Caco-2 (cell line): ENCODE data around the gene PROZ. TPM values are rescaled to one million over a fixed set of nuclear protein-coding genes. Genes with fewer than 3 reads are reported as not detected.
"Not testable (repeated sequence)": the region's sequence is repeated elsewhere in the genome, so short reads cannot be mapped to it uniquely, and the experiment has no call there.

Experiments used
- BruUV-seq: library from RNA; stranded (reverse); fragments of 400-500 nt; replicated peaks from 2 replicates; lab custom pipeline; 2021; lab: Mats Ljungman, UMichigan
- CTCF ChIA-PET: fragments of 300-600 bp; sonication (Branson Sonifier 250); formaldehyde crosslinking; loops from one replicate; lab custom pipeline; 2022; ENCODE audit warnings: antibody characterized with exemption; lab: Charles Lee
- POLR2A ChIA-PET: fragments of 300-600 bp; sonication (Branson Sonifier 250); formaldehyde crosslinking; loops from one replicate; lab custom pipeline; 2022; ENCODE audit warnings: antibody characterized with exemption; lab: Charles Lee
- DNase-seq, 2 experiments: peaks; one replicate each; pipeline versions ENCODE4 v3.0.0 to v3.0.0-alpha.2; 2020 to 2022
- H3K27me3 ChIP-seq: replicated peaks from 2 replicates; pipeline ENCODE4 v1.6.0; 2011; ENCODE audit warnings: low read length; ENCODE audit not compliant: control insufficient read depth, insufficient read depth
- H3K36me3 ChIP-seq: 2 replicates; pipeline ENCODE4 v1.5.1; 2011; ENCODE audit warnings: low read length; ENCODE audit not compliant: control insufficient read depth, insufficient read depth
- H3K4me1 ChIP-seq: fragments of 250-450 bp; sonication (Bioruptor Pico); 2 replicates; pipeline ENCODE4 v1.5.1; 2020; ENCODE audit warnings: mild to moderate bottlenecking
- H3K4me3 ChIP-seq: 2 replicates; pipeline ENCODE4 v1.5.1; 2011; ENCODE audit warnings: low read depth, mild to moderate bottlenecking, control low read depth, low read length
- H3K9me3 ChIP-seq: fragments of 250-450 bp; sonication (Bioruptor Pico); 2 replicates; pipeline ENCODE4 v1.5.1; 2020; ENCODE audit warnings: mild to moderate bottlenecking, moderate library complexity
- H3K27ac Mint-ChIP-seq: one replicate; pipeline ENCODE4 v1.8.0; 2022; ENCODE audit warnings: mixed read lengths; ENCODE audit not compliant: unreplicated experiment
- H3K27me3 Mint-ChIP-seq: one replicate; pipeline ENCODE4 v1.8.0; 2022; ENCODE audit warnings: mixed read lengths; ENCODE audit not compliant: insufficient read depth, unreplicated experiment
- H3K36me3 Mint-ChIP-seq: one replicate; pipeline ENCODE4 v1.8.0; 2022; ENCODE audit warnings: mild to moderate bottlenecking, mixed read lengths; ENCODE audit not compliant: insufficient read depth, unreplicated experiment
- H3K4me1 Mint-ChIP-seq: one replicate; pipeline ENCODE4 v1.8.0; 2022; ENCODE audit warnings: low read depth, mixed read lengths; ENCODE audit not compliant: unreplicated experiment
- H3K4me3 Mint-ChIP-seq: one replicate; pipeline ENCODE4 v1.8.0; 2022; ENCODE audit warnings: mild to moderate bottlenecking, moderate library complexity, mixed read lengths; ENCODE audit not compliant: unreplicated experiment
- H3K9me3 Mint-ChIP-seq: one replicate; pipeline ENCODE4 v1.8.0; 2022; ENCODE audit warnings: mixed read lengths; ENCODE audit not compliant: unreplicated experiment
- intact Hi-C: fragments of 100-400 bp; cut with micrococcal nuclease; formaldehyde crosslinking; loops from one replicate; pipeline ENCODE4 v1.10.0; 2022; ENCODE audit not compliant: unreplicated experiment
- total RNA-seq: library from RNA; stranded (reverse); gene quantifications from 2 replicates; pipeline ENCODE4 v1.2.3, GENCODE V29; 2022
- TF ChIP-seq, protein P1 (sequence below), 2 experiments: fragments of 200-600 bp in 1 of 2; IDR thresholded peaks; 1 replicate in 1 of 2; 2 replicates in 1 of 2; pipeline versions ENCODE4 v1.5.1 to v1.8.0; 2011 to 2022; ENCODE audit warnings: antibody characterized with exemption in 1 of 2, control low read depth in 1 of 2, inconsistent platforms in 1 of 2, low read depth in 1 of 2, low read length in 1 of 2, mild to moderate bottlenecking in 1 of 2, moderate library complexity in 1 of 2; ENCODE audit not compliant: insufficient read depth in 1 of 2, severe bottlenecking in 1 of 2, unreplicated experiment in 1 of 2

Gene PROZ
- total RNA-seq, 1 experiment from 2014 or later: not detected

GRCh38 chr13:113159701-113160100, 1.3 kb downstream of the PROZ start:
- no peak overlapping the region for H3K4me3 Mint-ChIP-seq
- no peak for DNase-seq
- peaks cover 18% of the 10 kb centered on the region for H3K4me1 Mint-ChIP-seq
- ChIA-PET CTCF (no interaction called here), POLR2A (no interaction called here)
- no peaks in the 10 kb centered on the region for H3K36me3 ChIP-seq
- no peak overlapping the region for H3K4me3 ChIP-seq
- peaks cover 11% of the 10 kb centered on the region for H3K36me3 Mint-ChIP-seq
- peaks cover 7% of the 10 kb centered on the region for H3K4me1 ChIP-seq
- H3K27me3 Mint-ChIP-seq: peaks cover 12% of the 10 kb centered on the region
- TF ChIP-seq, protein P1, sequence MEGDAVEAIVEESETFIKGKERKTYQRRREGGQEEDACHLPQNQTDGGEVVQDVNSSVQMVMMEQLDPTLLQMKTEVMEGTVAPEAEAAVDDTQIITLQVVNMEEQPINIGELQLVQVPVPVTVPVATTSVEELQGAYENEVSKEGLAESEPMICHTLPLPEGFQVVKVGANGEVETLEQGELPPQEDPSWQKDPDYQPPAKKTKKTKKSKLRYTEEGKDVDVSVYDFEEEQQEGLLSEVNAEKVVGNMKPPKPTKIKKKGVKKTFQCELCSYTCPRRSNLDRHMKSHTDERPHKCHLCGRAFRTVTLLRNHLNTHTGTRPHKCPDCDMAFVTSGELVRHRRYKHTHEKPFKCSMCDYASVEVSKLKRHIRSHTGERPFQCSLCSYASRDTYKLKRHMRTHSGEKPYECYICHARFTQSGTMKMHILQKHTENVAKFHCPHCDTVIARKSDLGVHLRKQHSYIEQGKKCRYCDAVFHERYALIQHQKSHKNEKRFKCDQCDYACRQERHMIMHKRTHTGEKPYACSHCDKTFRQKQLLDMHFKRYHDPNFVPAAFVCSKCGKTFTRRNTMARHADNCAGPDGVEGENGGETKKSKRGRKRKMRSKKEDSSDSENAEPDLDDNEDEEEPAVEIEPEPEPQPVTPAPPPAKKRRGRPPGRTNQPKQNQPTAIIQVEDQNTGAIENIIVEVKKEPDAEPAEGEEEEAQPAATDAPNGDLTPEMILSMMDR (IDR thresholded peaks at IDR 0.05; ENCODE audit: insufficient read depth in 1 of 2, low read depth in 1 of 2, low read length in 1 of 2, severe bottlenecking in 1 of 2, unreplicated experiment in 1 of 2): no peak
- H3K9me3 ChIP-seq: 0 out of 2 replicates have a peak, but pooled peaks cover 2% of the 10 kb centered on the region
- intact Hi-C loops: no loop called here
- BruUV-seq: no TSS peak
- no peaks in the 10 kb centered on the region for H3K27me3 ChIP-seq
- no peak overlapping the region for H3K27ac Mint-ChIP-seq
- peaks cover 9% of the 10 kb centered on the region for H3K9me3 Mint-ChIP-seq

GRCh38 chr13:113160983-113161382, 2.5 kb downstream of the PROZ start:
- no TSS peak for BruUV-seq
- Histone ChIP-seq H3K4me1 (peaks cover 7% of the 10 kb centered on the region), H3K27me3 (no peaks in the 10 kb centered on the region), H3K4me3 (no peak overlapping the region), H3K36me3 (no peaks in the 10 kb centered on the region), H3K9me3 (0 out of 2 replicates have a peak, but pooled peaks cover 2% of the 10 kb centered on the region)
- intact Hi-C loops: no loop called here
- DNase-seq: no peak
- no peak overlapping the region for H3K4me3 Mint-ChIP-seq
- TF ChIP-seq, protein P1 (IDR thresholded peaks at IDR 0.05; ENCODE audit: insufficient read depth in 1 of 2, low read depth in 1 of 2, low read length in 1 of 2, severe bottlenecking in 1 of 2, unreplicated experiment in 1 of 2): no peak
- H3K9me3 Mint-ChIP-seq: peaks cover under 1% of the 10 kb centered on the region
- H3K36me3 Mint-ChIP-seq: peaks cover 6% of the 10 kb centered on the region
- ChIA-PET POLR2A (no interaction called here), CTCF (no interaction called here)
- H3K27ac Mint-ChIP-seq: no peak overlapping the region
- H3K27me3 Mint-ChIP-seq: peaks cover 12% of the 10 kb centered on the region
- peaks cover 13% of the 10 kb centered on the region for H3K4me1 Mint-ChIP-seq

GRCh38 chr13:113161433-113161832, 3.0 kb downstream of the PROZ start:
- Mint-ChIP-seq H3K4me3 (no peak overlapping the region), H3K27ac (no peak overlapping the region)
- POLR2A ChIA-PET: no interaction called here

GRCh38 chr13:113161975-113162374, 3.5 kb downstream of the PROZ start:
- H3K9me3 ChIP-seq, H3K27ac Mint-ChIP-seq, H3K4me3 ChIP-seq, H3K36me3 ChIP-seq, CTCF ChIA-PET, BruUV-seq, H3K9me3 Mint-ChIP-seq, H3K27me3 ChIP-seq, H3K4me1 ChIP-seq, intact Hi-C loops, H3K36me3 Mint-ChIP-seq, DNase-seq, H3K4me3 Mint-ChIP-seq, POLR2A ChIA-PET: not testable (repeated sequence)
- Mint-ChIP-seq H3K4me1 (peaks cover 13% of the 10 kb centered on the region), H3K27me3 (peaks cover 12% of the 10 kb centered on the region)

More at GRCh38 chr13:113161433-113161832, 3.0 kb downstream of the PROZ start:
- H3K36me3 Mint-ChIP-seq: peaks cover 6% of the 10 kb centered on the region
- peaks cover 12% of the 10 kb centered on the region for H3K27me3 Mint-ChIP-seq
- CTCF ChIA-PET: no interaction called here
- H3K4me1 ChIP-seq: peaks cover 7% of the 10 kb centered on the region
- H3K4me1 Mint-ChIP-seq: peaks cover 13% of the 10 kb centered on the region
- BruUV-seq: no TSS peak
- H3K27me3 ChIP-seq: no peaks in the 10 kb centered on the region
- DNase-seq: no peak
- no peaks in the 10 kb centered on the region for H3K36me3 ChIP-seq
- TF ChIP-seq, protein P1 (IDR thresholded peaks at IDR 0.05; ENCODE audit: insufficient read depth in 1 of 2, low read depth in 1 of 2, low read length in 1 of 2, severe bottlenecking in 1 of 2, unreplicated experiment in 1 of 2): no peak
- intact Hi-C loops: no loop called here
- H3K4me3 ChIP-seq: no peak overlapping the region
- no peaks in the 10 kb centered on the region for H3K9me3 Mint-ChIP-seq
- 0 out of 2 replicates have a peak, but pooled peaks cover 1% of the 10 kb centered on the region for H3K9me3 ChIP-seq
